GM18502 (cell line): ENCODE measurements around the gene IP6K2.
"Not testable (repeated sequence)": the region's sequence is repeated elsewhere in the genome, so short reads cannot be mapped to it uniquely, and the experiment has no call there.

Source experiments
- ATAC-seq: cut with Tn5 transposase; IDR thresholded peaks from one replicate; pipeline ENCODE4 v1.9.1; 2021; ENCODE audit warnings: mild to moderate bottlenecking; ENCODE audit not compliant: unreplicated experiment, poor library complexity

IP6K2 gene

DNA sequence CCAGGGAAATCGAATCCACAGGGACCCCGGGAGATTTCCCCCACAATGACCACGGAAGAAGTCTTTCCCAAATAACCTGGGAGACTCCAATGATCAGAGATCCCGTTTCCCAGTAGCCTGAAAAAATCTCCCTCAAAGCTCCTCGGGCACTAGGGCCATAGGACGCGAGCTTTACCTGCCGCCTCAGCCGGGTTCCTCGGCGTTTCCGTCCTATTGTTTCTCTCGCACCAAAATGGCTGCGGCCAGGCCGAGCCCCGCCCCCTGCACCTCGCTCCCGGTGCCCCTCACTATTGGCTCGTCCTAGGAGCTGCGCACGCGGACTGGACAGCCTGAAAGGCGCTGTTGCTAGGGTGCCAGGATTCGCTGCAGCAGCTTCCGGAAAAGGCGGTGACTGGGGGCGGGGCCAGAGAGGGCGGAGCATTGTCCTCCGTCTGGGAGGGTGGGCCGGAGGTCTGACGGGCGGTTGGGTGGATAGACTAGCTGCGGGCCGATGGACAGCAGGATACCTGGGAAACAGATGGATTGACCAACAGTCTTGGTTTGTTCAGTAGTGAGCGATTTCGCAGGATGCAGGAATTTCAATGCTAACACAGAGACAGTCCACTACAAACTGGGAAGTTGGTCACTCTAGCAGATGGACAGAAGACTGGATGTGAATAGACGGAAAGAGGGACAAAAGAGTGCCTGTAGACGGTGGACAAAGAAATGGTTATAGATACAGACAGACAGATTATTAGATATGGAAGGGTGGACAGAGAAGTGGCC is at the start of gene IP6K2:
Gene IP6K2 (minus strand): TSS at position 240 of the 765 bp plus-strand sequence. CDS start 21,930 bp downstream, outside the sequence.
- ATAC-seq = peak; percentile 96

DNA sequence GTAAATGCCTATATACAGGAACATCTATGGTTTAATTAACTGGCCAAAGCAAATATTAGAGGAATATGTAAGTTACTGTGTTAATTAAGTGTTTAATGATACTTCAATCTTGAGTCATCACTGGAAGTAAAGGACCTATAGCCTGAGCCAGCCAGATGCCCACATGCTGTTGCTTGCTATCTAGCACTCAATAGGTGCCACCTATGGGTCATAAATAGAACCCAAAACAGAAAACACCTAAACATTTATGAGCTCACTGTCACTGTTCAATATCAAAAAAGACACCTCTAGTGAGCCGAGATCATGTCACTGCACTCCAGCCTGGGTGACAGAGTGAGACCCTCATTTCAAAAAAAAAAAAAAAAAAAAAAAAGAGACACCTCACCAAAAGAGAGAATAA is 48.4 kb upstream of the IP6K2 start:
- ATAC-seq = no peak

GRCh38 chr3:48762816-48763215 is 45.8 kb upstream of the IP6K2 start:
- ATAC-seq = no peak

GRCh38 chr3:48759991-48760540 is 43.0 kb upstream of the IP6K2 start:
- not testable (repeated sequence) for ATAC-seq

- ATAC-seq = not testable (repeated sequence)
Observed at GRCh38 chr3:48759531-48759930, 42.5 kb upstream of the IP6K2 start.

DNA sequence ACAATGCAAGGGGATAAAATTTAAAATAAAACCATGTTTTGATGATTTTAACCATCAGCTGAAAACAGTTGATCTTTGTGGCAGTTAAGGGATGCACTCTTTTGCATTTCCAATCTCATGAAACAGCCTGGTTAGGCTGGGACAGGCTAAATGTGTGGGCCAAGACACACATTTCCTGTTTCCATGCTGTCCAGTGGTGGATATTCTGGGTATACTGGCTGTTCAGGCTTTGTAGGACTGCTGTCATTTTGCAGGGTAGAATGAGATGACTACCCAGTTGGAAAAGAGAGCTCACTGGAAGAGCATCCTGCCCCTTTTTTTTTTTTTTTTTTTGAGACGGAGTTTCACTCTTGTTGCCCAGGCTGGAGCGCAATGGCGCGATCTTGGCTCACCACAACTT is 42.0 kb upstream of the IP6K2 start:
- ATAC-seq = no peak

DNA sequence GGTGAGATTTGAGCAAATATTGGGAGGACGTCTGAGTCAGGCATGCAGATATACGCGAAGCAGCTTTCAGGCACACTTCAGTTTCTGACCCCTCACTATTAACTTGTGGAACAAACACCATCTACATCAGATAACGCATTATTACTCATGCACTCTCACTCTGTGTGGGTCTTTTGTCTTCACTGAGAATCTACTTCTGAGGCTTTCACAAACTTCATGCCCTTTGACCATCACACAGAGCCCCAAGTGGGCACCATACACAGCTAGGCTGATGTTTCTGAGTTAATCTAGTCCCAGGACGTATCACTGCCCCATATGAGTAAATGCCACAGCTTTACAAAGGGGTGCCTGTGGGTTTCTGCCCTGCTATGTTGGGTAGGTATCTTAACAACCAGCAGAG is 39.6 kb upstream of the IP6K2 start:
- ATAC-seq = no peak

DNA sequence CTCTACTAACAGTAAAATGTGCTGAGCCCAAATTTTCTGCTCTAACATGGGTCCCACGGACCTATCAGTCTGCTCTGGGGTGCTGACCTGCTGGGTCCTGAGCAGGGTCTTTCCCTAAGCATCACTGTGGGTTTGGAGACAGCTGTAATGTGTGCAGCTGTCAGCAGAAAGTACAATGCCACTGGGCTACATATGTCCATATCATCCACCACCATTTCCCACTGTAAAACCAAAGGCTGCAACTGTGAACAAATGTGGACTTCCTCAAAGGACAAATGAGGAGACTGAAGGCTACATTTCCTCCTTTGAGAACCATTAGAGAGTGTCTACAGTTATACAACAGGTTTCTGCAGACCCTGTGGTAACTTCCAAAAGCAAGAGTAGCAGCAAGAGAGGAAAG is 33.8 kb upstream of the IP6K2 start:
- no peak for ATAC-seq

- no peak for ATAC-seq
Observed at GRCh38 chr3:48748754-48749153, 31.7 kb upstream of the IP6K2 start.

DNA sequence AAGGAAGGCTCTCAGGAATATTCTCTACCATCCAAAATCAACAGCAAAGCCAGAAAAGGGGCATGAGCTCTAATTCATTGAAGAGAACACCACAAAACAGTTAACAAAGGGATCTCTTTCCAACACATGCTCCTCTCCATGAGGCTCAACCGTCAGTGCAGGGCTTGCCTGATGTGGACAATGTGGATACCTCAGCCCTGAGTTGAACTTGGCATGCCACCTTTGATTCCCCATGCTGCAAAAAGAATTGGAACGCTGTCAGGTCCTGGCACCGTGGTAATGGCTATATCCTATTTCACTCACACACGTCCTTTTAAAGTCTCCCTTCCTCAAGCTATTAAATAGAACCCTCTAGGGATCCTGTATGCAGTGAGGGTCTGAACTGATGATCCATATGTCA is 30.7 kb upstream of the IP6K2 start:
- ATAC-seq = no peak

- no peak for ATAC-seq
Observed at GRCh38 chr3:48747015-48747615, 30.1 kb upstream of the IP6K2 start.

GRCh38 chr3:48743773-48744172 is 26.8 kb upstream of the IP6K2 start:
- ATAC-seq = no peak

DNA sequence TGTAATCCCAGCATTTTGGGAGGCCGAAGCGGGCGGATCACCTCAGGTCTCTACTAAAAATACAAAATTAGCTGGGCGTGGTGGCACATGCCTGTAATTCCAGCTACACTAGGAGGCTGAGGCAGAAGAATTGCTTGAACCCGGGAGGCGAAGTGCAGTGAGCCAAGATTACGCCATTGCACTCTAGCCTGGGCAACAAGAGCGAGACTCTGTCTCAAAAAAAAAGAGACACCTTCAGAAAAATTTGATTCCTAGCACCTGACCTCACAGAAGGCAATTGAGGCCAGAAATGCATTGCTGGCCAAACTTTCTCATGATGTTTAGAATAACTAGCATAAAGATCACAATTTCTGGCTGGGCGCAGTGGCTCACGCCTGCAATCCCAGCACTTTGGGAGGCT is 24.2 kb upstream of the IP6K2 start:
- not testable (repeated sequence) for ATAC-seq

DNA sequence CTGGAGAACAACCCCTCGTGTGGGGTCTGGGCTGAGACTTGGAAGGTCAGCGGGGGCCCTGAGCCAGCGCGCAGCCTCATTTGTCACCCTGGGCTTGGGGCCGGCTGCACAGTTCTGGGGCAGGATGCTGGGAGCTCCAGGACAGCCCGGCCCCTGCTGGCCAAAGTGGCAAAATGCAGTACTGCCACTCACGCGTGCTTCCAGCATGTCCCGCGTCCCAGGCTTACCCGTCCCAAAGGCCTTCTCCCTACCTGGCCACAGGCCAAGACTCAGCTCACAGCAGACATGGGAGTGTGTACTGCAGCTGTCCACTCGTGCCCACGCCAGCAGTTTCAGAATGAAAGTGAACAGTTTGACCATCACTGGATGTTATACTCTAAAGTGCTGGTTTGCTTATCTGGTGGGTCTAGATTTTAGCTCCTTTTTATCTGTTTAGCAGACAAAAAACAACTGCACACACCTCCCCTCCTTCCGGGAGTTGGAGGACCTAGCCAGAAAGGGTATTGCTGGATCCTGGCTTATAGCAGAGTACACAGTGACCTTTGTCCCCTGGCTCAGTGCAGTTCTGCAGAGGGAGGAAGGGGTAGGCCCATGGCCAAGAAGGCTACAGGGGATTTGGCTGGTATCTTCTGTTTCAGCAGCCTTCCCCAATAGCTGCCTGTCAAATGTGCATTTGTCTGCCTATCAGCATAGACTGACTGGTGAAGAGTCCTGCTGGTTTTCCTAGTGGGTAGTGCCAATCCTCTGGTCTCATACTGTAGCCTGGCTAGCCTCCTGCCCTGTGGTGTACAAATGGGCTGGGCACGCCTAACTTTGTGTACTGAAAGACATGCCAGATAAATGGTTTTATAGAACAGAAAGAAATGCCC is 23.2 kb upstream of the IP6K2 start:
- peak; percentile 75 for ATAC-seq

GRCh38 chr3:48739617-48739954 is 22.6 kb upstream of the IP6K2 start:
- no peak for ATAC-seq

GRCh38 chr3:48738926-48739616 is 22.1 kb upstream of the IP6K2 start:
- ATAC-seq = no peak

- ATAC-seq = no peak
Observed at GRCh38 chr3:48738144-48738536, 21.1 kb upstream of the IP6K2 start.

DNA sequence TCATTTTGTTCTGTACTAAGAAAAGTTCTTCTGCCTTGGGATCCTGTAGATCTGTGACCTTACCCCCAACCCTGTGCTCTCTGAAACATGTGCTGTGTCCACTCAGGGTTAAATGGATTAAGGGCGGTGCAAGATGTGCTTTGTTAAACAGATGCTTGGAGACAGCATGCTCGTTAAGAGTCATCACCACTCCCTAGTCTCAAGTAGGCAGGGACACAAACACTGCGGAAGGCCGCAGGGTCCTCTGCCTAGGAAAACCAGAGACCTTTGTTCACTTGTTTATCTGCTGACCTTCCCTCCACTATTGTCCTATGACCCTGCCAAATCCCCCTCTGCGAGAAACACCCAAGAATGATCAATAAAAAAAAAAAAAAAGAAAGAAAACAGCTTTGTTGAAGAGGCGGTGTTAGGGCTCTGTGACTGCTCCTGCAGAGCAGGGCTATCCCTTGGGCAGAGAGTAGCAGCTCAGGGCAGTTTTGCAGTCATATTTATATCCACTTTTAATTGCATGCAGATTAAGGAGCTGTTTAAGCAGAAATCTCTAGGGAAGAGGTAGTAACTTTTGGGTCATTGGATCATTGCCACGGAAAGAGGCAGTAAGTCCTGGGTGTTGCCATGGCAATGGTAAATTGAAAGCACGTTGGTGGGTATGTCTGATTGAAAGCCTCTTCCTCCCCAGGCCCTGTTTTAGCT is 18.2 kb upstream of the IP6K2 start:
- not testable (repeated sequence) for ATAC-seq

DNA sequence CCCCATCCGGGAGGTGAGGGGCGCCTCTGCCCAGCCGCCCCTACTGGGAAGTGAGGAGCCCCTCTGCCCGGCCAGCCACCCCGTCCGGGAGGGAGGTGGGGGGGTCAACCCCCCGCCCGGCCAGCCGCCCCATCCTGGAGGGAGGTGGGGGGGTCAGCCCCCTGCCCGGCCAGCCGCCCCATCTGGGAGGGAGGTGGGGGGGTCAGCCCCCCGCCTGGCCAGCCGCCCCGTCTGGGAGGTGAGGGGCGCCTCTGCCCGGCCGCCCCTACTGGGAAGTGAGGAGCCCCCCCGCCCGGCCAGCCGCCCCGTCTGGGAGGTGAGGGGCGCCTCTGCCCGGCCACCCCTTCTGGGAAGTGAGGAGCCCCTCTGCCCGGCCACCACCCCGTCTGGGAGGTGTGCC is 17.5 kb upstream of the IP6K2 start:
- ATAC-seq = not testable (repeated sequence)
